Subcutaneous abdominal adipose tissue (tissue), 5 donors: ENCODE measurements around the gene HDAC9.

Experiments
- H3K27ac ChIP-seq: one replicate; pipeline ENCODE4 v1.7.0; 2013; ENCODE audit warnings: low read depth, mild to moderate bottlenecking, inconsistent platforms, low read length, moderate library complexity
- H3K27me3 ChIP-seq, 5 donors: one replicate each; pipeline ENCODE4 v1.7.0; 2013; ENCODE audit warnings: low read length in 5 of 5, inconsistent platforms in 1 of 5; ENCODE audit not compliant: control insufficient read depth in 5 of 5, insufficient read depth in 4 of 5
- H3K36me3 ChIP-seq, 5 donors: one replicate each; pipeline ENCODE4 v1.7.0; 2013; ENCODE audit warnings: low read length in 5 of 5; ENCODE audit not compliant: control insufficient read depth in 5 of 5, insufficient read depth in 5 of 5
- H3K4me1 ChIP-seq, 5 donors: one replicate each; pipeline ENCODE4 v1.7.0; 2013; ENCODE audit warnings: low read length in 5 of 5, mild to moderate bottlenecking in 3 of 5, moderate library complexity in 1 of 5; ENCODE audit not compliant: control insufficient read depth in 5 of 5, insufficient read depth in 5 of 5
- H3K4me3 ChIP-seq, 5 donors: one replicate each; pipeline ENCODE4 v1.7.0; 2013; ENCODE audit warnings: low read length in 5 of 5, low read depth in 1 of 5
- H3K9ac ChIP-seq, 5 donors: one replicate each; pipeline ENCODE4 v1.7.0; 2013; ENCODE audit warnings: low read length in 5 of 5, mild to moderate bottlenecking in 4 of 5, moderate library complexity in 3 of 5
- H3K9me3 ChIP-seq, 5 donors: one replicate each; pipeline ENCODE4 v1.7.0; 2013; ENCODE audit warnings: low read length in 5 of 5; ENCODE audit not compliant: control insufficient read depth in 5 of 5
- donor health status: healthy.
- donor health status: healthy.
- donor health status: healthy.
- donor health status: healthy.
- donor health status: healthy.

Gene HDAC9

DNA sequence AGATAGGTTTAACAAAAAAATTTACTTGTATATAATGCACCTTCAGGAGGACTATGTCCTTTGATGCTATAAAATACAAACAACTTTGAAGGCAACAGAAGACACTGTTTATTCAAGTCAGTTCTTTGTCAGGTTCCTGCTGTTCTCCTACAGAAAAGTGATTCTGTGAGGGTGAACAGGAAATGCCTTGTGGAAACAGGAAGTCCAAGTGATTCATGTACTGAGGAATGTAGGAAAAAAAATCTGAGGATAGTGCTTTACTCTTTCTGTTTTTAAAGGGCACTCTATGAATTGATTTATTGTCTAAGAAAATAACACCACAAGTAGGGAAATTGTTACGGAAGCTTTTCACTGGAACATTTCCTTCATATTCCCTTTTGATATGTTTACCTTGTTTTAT, 171.9 kb downstream of the HDAC9 start:
- Histone ChIP-seq H3K36me3 (no peaks in the 10 kb centered on the region), H3K27me3 (no peaks in the 10 kb centered on the region), H3K9me3 (no peaks in the 10 kb centered on the region), H3K4me1 (peaks cover 0 to 28% (median 9%) of the 10 kb centered on the region in 5 donors), H3K9ac (no peak overlapping the region), H3K27ac (no peak overlapping the region), H3K4me3 (no peak overlapping the region)

DNA sequence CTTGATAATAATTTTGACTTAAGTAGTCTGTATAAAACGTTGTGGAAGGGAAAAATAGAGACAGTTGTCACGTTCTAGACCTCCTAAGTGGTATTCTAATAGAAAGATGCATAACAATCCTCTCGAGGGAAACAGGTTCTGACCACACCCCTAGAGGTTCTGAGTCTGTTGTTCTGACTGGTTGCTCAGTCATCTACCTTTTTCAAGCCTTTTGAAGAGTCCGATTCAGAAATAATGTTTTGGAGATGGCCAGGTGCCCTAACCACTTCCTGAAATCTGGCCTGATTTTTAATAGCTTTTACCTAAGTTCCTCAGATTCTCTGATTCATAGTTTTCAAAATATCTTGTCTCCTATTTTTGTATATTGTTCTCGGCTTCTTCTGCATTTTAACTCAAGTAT, 175.6 kb downstream of the HDAC9 start:
- Histone ChIP-seq H3K9ac (no peak overlapping the region), H3K36me3 (no peaks in the 10 kb centered on the region), H3K4me3 (no peak overlapping the region), H3K27me3 (no peaks in the 10 kb centered on the region), H3K9me3 (no peaks in the 10 kb centered on the region), H3K27ac (no peak overlapping the region), H3K4me1 (peaks cover 0 to 12% (median 9%) of the 10 kb centered on the region in 5 donors)

DNA sequence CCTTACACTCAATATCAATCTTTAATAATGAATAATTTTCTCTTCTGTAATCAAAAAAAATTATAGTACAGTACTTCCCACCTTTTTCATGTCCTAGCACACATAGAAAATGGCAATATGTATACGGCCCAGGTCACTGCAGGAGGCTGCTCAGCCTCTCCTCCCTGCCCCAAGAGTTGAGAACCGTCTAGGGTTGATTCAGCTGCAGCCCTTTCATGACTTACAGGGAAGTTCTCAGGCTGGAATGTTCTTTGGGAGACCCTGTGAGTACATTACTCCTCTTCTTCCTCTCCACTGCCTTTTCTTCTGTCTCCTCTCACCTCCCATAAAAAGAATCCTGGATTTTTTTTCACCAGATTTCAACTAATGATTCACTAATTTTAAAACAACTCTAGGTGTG, 180.0 kb downstream of the HDAC9 start:
- no peaks in the 10 kb centered on the region for H3K4me1 ChIP-seq
- H3K9me3 ChIP-seq: no peaks in the 10 kb centered on the region
- no peaks in the 10 kb centered on the region for H3K36me3 ChIP-seq
- no peak overlapping the region for H3K27ac ChIP-seq
- H3K4me3 ChIP-seq: no peak overlapping the region
- no peak overlapping the region for H3K9ac ChIP-seq
- H3K27me3 ChIP-seq: no peaks in the 10 kb centered on the region

DNA sequence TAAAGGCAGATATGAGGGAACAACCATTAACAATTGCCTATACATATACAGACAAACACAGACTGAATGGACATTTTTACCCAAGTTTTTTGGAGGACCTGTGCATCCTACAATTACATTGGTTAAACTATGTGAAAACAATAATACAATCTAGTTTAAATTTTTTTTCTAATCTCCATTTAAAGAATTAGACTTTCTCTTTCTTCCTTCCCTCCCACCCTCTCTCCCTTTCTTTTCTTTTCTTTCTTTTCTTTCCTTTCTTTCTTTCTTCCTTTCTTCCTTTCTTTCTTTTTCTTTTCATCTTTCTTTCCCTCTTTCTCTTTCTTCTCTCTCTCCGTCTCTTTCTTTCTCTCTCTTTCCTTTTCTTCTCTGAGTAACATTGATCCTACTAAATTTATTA, 183.7 kb downstream of the HDAC9 start:
- H3K36me3 ChIP-seq: no peaks in the 10 kb centered on the region
- H3K27ac ChIP-seq: no peak overlapping the region
- H3K27me3 ChIP-seq: no peaks in the 10 kb centered on the region
- H3K9me3 ChIP-seq: no peaks in the 10 kb centered on the region
- H3K4me3 ChIP-seq: no peak overlapping the region
- no peaks in the 10 kb centered on the region for H3K4me1 ChIP-seq
- no peak overlapping the region for H3K9ac ChIP-seq

DNA sequence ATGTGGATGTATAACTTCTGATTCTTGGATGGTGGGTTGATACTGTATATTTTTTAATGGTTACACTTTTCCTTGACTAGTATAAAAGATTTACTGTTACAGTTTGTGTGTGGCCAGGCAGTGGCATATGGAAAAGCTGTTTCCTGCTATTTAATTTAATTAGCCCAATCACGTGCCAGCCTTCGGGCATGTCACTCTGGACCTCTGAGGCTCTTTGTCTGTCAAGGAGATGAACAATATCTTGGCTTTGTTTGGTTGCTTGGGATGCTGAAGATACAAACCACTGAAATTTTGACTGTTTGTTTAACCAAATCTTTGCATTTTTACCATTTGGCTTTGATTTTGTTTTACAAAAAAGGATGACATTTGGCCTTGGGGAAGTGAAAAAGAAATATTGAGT, 185.0 kb downstream of the HDAC9 start:
- Histone ChIP-seq H3K27me3 (no peaks in the 10 kb centered on the region), H3K4me1 (no peaks in the 10 kb centered on the region), H3K9ac (no peak overlapping the region), H3K27ac (no peak overlapping the region), H3K9me3 (no peaks in the 10 kb centered on the region), H3K36me3 (no peaks in the 10 kb centered on the region), H3K4me3 (no peak overlapping the region)

DNA sequence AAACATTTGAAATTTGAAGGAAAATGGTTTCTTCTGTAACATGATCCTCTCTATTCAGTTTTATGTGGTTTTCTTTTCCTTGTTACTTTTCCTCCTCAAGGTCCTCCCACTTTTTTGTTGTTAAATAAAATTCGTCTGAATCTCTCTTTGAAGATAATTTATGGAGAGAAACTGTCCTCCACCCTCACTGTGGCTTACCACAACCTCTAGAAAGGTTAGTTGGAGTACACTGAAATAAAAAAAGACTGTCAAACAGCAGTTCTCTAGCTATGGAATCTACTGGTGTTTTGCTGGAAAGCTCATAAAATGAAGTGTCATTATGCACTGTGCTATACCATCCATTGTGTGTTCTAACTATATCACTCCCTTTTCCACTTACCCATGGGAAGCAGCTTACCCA, 189.4 kb downstream of the HDAC9 start:
- Histone ChIP-seq H3K36me3 (no peaks in the 10 kb centered on the region), H3K27me3 (no peaks in the 10 kb centered on the region), H3K9ac (no peak overlapping the region), H3K27ac (no peak overlapping the region), H3K4me3 (no peak overlapping the region), H3K9me3 (no peaks in the 10 kb centered on the region), H3K4me1 (no peaks in the 10 kb centered on the region)

DNA sequence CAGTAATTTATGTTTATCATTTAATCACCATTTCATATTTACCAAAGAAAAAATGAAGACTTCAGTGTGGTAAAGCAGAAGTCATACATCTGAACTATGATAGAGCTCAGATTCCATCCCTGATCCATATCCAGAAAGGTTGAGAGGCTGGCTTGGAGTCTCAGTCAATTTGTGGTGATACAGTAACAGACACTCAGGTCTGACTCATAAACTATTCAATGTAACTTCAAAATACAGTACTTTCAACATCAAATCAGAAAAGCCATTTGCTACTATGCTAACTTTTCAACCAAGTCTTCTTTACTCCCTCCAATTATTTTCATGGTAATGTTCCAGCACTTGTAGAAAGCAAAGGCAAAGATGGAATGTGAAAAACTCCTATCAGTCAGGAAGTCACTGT, 190.4 kb downstream of the HDAC9 start:
- no peak overlapping the region for H3K27ac ChIP-seq
- H3K27me3 ChIP-seq: no peaks in the 10 kb centered on the region
- H3K36me3 ChIP-seq: no peaks in the 10 kb centered on the region
- H3K4me3 ChIP-seq: no peak overlapping the region
- no peak overlapping the region for H3K9ac ChIP-seq
- H3K9me3 ChIP-seq: no peaks in the 10 kb centered on the region
- H3K4me1 ChIP-seq: no peaks in the 10 kb centered on the region

DNA sequence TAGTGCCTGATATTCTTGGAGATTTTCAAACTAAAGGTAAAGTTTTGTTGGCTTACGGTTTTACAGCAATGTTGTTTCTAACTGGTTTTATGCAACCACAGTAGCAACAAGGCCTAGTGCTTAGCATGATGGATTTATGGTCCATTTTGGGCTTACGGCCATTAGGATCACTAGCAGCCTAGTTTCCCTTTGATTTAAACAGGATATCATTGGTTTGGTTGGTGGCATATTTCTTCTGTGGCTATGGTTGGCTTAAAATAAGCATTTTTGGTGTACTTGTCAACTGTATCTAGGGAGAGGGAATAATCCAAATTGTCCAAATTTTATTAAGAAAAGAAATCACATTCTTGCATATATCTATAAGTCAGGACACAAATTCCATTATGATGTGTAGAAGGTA, 194.0 kb downstream of the HDAC9 start:
- Histone ChIP-seq H3K4me3 (no peak overlapping the region), H3K27ac (no peak overlapping the region), H3K4me1 (peaks cover 0 to 6% (median 0%) of the 10 kb centered on the region in 5 donors), H3K9ac (no peak overlapping the region), H3K27me3 (no peaks in the 10 kb centered on the region), H3K9me3 (no peaks in the 10 kb centered on the region), H3K36me3 (no peaks in the 10 kb centered on the region)

DNA sequence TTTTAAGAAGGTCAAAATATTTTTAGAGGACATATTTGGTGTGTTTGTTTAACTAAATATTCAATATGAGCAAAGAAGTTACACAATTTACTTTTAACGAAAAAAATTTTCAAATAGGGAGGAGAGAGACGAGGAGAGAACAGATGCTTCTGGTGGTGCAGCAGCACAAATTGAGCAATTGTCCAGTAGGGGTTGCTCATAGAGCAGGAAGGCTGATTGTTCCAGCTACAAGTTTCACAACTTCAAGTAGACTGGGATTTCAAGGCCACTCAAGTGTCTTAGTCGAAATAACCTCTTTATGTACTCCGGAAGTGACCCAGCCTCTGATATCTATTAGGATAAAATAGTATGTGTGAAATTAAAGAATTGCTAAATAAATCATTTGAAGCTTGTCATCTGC, 197.9 kb downstream of the HDAC9 start:
- Histone ChIP-seq H3K36me3 (no peaks in the 10 kb centered on the region), H3K4me3 (no peak overlapping the region), H3K4me1 (peaks cover 0 to 6% (median 0%) of the 10 kb centered on the region in 5 donors), H3K9ac (no peak overlapping the region), H3K27ac (peak overlapping the region; percentile 51), H3K9me3 (no peaks in the 10 kb centered on the region), H3K27me3 (no peaks in the 10 kb centered on the region)

DNA sequence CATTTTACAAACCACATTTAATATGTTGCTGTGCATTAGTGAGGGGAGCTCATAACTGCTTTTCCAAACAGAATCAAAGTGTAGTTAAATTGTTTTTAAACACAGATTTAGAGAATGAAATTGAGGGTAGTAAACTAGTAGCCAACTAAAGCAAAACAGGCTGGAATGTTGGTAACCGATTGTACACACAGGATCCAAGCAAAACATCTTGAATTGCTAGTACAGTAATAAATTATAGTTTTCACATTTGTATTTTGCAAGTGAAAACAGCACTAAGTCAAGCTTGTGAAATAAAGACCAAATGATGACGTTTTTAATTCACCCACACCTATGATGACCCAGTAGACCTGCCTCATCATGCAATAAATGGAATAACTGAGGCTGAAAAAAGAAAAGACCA, 198.3 kb downstream of the HDAC9 start:
- Histone ChIP-seq H3K4me1 (peaks cover 0 to 6% (median 0%) of the 10 kb centered on the region in 5 donors), H3K27ac (peak overlapping the region; percentile 51), H3K9me3 (no peaks in the 10 kb centered on the region), H3K4me3 (no peak overlapping the region), H3K9ac (no peak overlapping the region), H3K27me3 (no peaks in the 10 kb centered on the region), H3K36me3 (no peaks in the 10 kb centered on the region)

DNA sequence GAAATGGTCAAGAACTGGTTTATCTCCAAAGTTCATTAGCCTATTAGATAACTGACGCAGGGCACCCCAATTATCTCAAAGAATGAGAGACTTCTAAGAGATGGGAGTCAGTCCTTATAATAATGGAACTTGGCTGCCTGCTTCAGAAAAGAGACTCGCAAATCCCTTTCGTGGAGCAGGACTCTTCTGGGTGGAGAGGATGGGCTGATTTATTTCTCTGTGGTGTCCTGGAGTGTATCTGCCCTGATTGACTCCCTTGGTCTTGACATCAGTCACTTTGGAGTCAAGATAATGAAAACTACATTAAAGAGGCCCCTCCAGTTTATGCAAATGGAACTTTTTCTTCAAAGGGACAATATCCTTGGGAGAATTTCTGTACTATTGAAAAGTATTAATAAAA, 198.9 kb downstream of the HDAC9 start:
- Histone ChIP-seq H3K9ac (no peak overlapping the region), H3K36me3 (no peaks in the 10 kb centered on the region), H3K4me3 (no peak overlapping the region), H3K27me3 (no peaks in the 10 kb centered on the region), H3K4me1 (peaks cover 0 to 6% (median 0%) of the 10 kb centered on the region in 5 donors), H3K9me3 (no peaks in the 10 kb centered on the region), H3K27ac (no peak overlapping the region)
